Measurements from ENCODE around the gene CLCN1.
"Not testable (repeated sequence)": the region's sequence is repeated elsewhere in the genome, so short reads cannot be mapped to it uniquely, and the experiment has no call there.

Gene CLCN1

DNA sequence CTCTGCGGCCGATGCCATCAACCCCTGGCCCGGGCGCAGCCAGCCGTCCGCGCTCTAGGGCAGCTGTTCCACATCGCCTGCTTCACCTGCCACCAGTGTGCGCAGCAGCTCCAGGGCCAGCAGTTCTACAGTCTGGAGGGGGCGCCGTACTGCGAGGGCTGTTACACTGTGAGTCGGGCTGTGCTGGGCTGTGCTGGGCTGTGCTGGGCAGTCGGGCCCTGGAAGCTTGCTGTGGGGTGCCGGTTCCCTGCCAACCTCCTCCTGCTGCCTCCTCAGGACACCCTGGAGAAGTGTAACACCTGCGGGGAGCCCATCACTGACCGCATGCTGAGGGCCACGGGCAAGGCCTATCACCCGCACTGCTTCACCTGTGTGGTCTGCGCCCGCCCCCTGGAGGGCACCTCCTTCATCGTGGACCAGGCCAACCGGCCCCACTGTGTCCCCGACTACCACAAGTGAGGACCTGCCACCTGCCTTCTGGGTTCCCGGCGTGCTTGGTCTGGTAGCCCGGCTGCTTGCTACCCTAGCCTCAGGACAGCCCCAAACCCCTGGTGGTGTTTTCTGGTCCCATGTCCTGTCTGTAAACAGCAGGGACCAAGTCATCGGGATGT is 72.7 kb downstream of the CLCN1 start:
- TF ChIP-seq, protein P1, sequence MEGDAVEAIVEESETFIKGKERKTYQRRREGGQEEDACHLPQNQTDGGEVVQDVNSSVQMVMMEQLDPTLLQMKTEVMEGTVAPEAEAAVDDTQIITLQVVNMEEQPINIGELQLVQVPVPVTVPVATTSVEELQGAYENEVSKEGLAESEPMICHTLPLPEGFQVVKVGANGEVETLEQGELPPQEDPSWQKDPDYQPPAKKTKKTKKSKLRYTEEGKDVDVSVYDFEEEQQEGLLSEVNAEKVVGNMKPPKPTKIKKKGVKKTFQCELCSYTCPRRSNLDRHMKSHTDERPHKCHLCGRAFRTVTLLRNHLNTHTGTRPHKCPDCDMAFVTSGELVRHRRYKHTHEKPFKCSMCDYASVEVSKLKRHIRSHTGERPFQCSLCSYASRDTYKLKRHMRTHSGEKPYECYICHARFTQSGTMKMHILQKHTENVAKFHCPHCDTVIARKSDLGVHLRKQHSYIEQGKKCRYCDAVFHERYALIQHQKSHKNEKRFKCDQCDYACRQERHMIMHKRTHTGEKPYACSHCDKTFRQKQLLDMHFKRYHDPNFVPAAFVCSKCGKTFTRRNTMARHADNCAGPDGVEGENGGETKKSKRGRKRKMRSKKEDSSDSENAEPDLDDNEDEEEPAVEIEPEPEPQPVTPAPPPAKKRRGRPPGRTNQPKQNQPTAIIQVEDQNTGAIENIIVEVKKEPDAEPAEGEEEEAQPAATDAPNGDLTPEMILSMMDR (IDR thresholded peaks at IDR 0.05; ENCODE audit: control insufficient read depth, extremely low read depth, insufficient read depth), result no peak
- DNase-seq (ENCODE audit: low read depth), result no peak

DNA sequence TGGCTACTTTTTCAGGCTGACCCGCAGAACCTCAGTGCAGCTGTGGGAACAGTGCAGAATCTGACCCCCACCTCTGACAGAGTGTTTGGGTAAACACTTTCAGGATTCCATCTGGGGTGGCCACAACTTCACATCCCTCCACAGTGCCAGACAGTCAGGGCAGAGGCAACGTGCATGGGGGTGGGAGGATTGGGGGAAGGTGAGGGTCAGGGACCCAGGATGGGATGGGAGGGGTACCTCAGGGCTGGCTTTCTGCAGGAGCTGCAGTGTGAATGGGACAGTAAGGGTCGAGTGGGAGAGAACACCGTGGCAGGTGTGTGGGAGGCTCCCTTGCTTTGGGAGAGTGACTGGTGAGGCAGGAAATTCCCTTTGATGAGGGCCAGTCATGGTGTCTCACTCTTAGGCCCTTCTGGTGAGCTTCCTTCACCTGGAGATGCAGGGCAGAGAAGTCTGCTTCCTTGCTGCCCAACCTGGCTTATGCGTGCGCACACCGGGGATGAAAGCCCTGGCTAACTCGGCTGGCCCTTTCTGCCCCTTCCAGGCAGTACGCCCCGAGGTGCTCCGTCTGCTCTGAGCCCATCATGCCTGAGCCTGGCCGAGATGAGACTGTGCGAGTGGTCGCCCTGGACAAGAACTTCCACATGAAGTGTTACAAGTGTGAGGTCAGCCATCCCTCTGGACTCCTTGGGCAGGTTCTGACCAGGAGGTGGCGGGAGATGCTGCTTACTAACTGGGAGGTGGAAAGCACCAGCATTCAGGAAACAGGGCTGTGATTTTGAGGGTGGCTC is 73.6 kb downstream of the CLCN1 start:
- TF ChIP-seq, protein P1 (IDR thresholded peaks at IDR 0.05; ENCODE audit: control insufficient read depth, extremely low read depth, insufficient read depth), result no peak
- no peak for DNase-seq (ENCODE audit: low read depth)
- H3K4me3 ChIP-seq (ENCODE audit: low read depth, low read length), result no peak overlapping the region

More for the DNA sequence above, 72.7 kb downstream of the CLCN1 start:
- H3K4me3 ChIP-seq (ENCODE audit: low read depth, low read length), result no peak overlapping the region

DNA sequence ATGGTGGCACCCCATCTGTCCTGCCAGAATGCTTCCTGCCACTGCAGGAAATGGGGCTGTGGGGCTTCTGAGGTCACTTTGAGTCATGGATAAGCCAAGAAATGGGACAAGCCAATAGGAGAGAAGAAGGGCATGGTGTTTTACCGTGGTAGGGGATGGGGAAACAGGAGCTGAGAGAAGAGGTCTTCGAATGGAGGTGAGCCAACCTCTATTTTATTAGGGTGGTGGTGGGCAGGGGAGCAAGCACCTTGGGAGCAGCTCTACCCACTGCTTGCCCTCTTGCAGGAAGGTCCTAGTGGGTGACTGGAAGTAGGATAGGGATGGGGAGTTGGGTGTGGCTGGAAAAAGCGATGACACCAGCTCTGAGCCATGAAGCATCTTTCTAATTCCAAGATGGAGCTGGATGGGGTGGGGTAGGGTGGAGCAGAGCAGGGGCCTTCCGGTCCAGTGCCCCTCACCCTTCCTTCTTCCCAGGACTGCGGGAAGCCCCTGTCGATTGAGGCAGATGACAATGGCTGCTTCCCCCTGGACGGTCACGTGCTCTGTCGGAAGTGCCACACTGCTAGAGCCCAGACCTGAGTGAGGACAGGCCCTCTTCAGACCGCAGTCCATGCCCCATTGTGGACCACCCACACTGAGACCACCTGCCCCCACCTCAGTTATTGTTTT is 74.3 kb downstream of the CLCN1 start:
- TF ChIP-seq, protein P1 (IDR thresholded peaks at IDR 0.05; ENCODE audit: control insufficient read depth, extremely low read depth, insufficient read depth), result no peak
- no peak for DNase-seq (ENCODE audit: low read depth)
- H3K4me3 ChIP-seq (ENCODE audit: low read depth, low read length), result no peak overlapping the region

DNA sequence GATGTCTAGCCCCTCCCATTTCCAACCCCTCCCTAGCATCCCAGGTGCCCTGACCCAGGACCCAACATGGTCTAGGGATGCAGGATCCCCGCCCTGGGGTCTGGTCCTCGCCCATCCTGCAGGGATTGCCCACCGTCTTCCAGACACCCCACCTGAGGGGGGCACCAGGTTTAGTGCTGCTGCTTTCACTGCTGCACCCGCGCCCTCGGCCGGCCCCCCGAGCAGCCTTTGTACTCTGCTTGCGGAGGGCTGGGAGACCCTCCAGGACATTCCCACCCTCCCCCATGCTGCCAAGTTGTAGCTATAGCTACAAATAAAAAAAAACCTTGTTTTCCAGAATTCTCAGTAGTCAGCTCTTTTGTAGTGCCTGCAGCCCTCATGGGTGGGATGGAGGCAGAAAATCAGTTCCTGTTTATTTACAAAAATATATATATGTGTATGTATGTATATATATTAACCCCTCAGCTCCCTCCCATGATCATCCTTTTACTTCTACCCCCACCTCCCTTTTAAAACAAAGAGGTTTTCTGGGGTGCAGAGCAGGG is 74.9 kb downstream of the CLCN1 start:
- DNase-seq (ENCODE audit: low read depth), result no peak
- TF ChIP-seq, protein P1 (IDR thresholded peaks at IDR 0.05; ENCODE audit: control insufficient read depth, extremely low read depth, insufficient read depth), result no peak

GRCh38 chr7:143391462-143392404 is 75.8 kb downstream of the CLCN1 start:
- no peak overlapping the region for H3K4me3 ChIP-seq (ENCODE audit: low read depth, low read length)
- TF ChIP-seq, protein P1 (IDR thresholded peaks at IDR 0.05; ENCODE audit: control insufficient read depth, extremely low read depth, insufficient read depth), result no peak
- DNase-seq (ENCODE audit: low read depth), result no peak

More for the DNA sequence above, 74.9 kb downstream of the CLCN1 start:
- H3K4me3 ChIP-seq (ENCODE audit: low read depth, low read length), result no peak overlapping the region

- DNase-seq (ENCODE audit: low read depth); H3K4me3 ChIP-seq (ENCODE audit: low read depth, low read length): not testable (repeated sequence)
These were observed 76.5 kb downstream of the CLCN1 start for GRCh38 chr7:143392427-143392826.

Measured in LNCaP clone FGC (cell line).